Measurements from ENCODE around the gene USE1. TPM values are rescaled to one million over a fixed set of nuclear protein-coding genes. Genes with fewer than 3 reads are reported as not detected.
A peak's percentile ranks its signal among the peaks of the same experiment; 100 is the strongest.

The USE1 gene
- total and polyA plus RNA-seq, 9 of the 15 experiments (the other 6 are each of a cell fraction or from before 2014, with no cell fraction given) = 17.3 to 52.4 (median 34.0) TPM

DNA sequence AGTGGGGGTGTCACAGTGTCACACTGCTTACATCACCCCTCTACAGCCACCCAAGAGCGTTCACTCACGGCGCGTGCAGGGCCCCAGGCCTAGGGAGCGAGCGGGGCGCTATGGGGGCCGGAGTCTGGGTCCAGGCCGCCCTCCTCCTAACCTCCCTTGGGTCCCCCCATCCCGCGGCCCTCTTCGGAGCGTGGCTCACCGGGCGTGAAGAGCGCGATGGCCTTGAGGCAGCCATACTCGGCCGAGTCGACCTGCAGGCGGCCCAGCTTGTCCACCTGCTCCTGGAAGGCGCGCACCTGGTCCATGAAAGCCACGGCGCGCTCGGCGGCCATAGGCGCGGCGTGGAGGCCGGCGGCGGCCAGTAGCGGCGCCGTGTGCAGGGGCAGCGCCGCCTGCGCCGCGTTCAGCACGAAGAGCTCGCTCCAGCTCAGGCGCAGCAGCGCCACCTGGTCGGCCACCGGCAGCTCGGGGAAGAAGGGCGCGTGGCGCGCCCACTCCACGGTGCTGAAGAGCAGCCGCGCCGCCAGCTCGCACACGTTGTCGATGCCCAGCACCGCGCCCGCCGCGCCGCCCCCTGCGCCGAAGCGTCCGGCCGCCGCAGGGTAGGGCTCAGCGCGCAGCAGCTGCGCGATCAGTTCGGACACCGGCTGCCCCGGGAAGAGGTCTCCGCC, 20.3 kb downstream of the USE1 start:
- peak overlapping the region; percentile 98 for H3K4me2 ChIP-seq (ENCODE audit: insufficient read depth, low read length)
- in situ Hi-C loops (cut with MboI) = no loop called here
- no peak for TF ChIP-seq CAMTA2 (CRISPR knock-in tag; conservative IDR thresholded peaks at IDR 0.05)
- no peak; the same call in 1 of the 2 replicates for TF ChIP-seq BMI1 (IDR thresholded peaks at IDR 0.05; ENCODE audit: low read length)
- no peak for TF ChIP-seq U2AF2 (optimal IDR thresholded peaks at IDR 0.05; ENCODE audit: low read depth, low read length)
- no peak for TF ChIP-seq MBD2 (IDR thresholded peaks at IDR 0.05; ENCODE audit: borderline replicate concordance, low read depth)
- TF ChIP-seq, protein P1, sequence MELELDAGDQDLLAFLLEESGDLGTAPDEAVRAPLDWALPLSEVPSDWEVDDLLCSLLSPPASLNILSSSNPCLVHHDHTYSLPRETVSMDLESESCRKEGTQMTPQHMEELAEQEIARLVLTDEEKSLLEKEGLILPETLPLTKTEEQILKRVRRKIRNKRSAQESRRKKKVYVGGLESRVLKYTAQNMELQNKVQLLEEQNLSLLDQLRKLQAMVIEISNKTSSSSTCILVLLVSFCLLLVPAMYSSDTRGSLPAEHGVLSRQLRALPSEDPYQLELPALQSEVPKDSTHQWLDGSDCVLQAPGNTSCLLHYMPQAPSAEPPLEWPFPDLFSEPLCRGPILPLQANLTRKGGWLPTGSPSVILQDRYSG (tag; conservative IDR thresholded peaks at IDR 0.05; ENCODE audit: low read depth) = no peak
- no peak for TF ChIP-seq ZC3H8 (IDR thresholded peaks at IDR 0.05)
- TF ChIP-seq U2AF1 (optimal IDR thresholded peaks at IDR 0.05; ENCODE audit: low read depth, low read length) = peak; percentile 50
- no peak for TF ChIP-seq ZNF644 (tag; IDR thresholded peaks at IDR 0.05; ENCODE audit: low read depth)
- 0 out of 2 replicates have a peak, but pooled peaks have one; percentile 68 for TF ChIP-seq ERF (CRISPR knock-in tag; IDR thresholded peaks at IDR 0.05)
- no peak for TF ChIP-seq ZBTB8A (IDR thresholded peaks at IDR 0.05; ENCODE audit: partially characterized antibody)
- TF ChIP-seq SRSF3 (IDR thresholded peaks at IDR 0.05; ENCODE audit: insufficient read depth, low read length) = no peak
- TF ChIP-seq FOXP1 (CRISPR knock-in tag; IDR thresholded peaks at IDR 0.05) = peak; percentile 49; the same call in 1 of the 2 replicates
- TF ChIP-seq, protein P2, sequence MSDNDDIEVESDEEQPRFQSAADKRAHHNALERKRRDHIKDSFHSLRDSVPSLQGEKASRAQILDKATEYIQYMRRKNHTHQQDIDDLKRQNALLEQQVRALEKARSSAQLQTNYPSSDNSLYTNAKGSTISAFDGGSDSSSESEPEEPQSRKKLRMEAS (CRISPR knock-in tag; IDR thresholded peaks at IDR 0.05) = peak; percentile 93
- TF ChIP-seq DDX20 (tag; IDR thresholded peaks at IDR 0.05; ENCODE audit: low read depth) = no peak
- TF ChIP-seq THRAP3 (IDR thresholded peaks at IDR 0.05; ENCODE audit: borderline replicate concordance) = no peak
- no peak for TF ChIP-seq JUNB (CRISPR knock-in tag; conservative IDR thresholded peaks at IDR 0.05)
- TF ChIP-seq NFIC (IDR thresholded peaks at IDR 0.05) = peak; percentile 16; the same call in 1 of the 2 replicates
- no peak for TF ChIP-seq SMAD1 (IDR thresholded peaks at IDR 0.05; ENCODE audit: low read depth, low read length, partially characterized antibody)
- no peak for TF ChIP-seq GTF2E2 (tag; IDR thresholded peaks at IDR 0.05)
- TF ChIP-seq ZFP1 (CRISPR knock-in tag; IDR thresholded peaks at IDR 0.05) = no peak

More for the DNA sequence above, 20.3 kb downstream of the USE1 start:
- Histone ChIP-seq H3K9ac (ENCODE audit: insufficient read depth in 1 of 2, low read depth in 2 of 2, low read length in 2 of 2) (peak overlapping the region; percentile 82 to 92), H3K4me3 (peak overlapping the region; percentile 77), H4K20me1 (replicated peaks; ENCODE audit: control insufficient read depth, insufficient read depth, low read length) (peaks cover 10% of the 10 kb centered on the region; the same call in 1 of the 2 replicates), H2AFZ (ENCODE audit: low read depth, low read length) (peak overlapping the region; percentile 76), H3K9me3 (replicated peaks; ENCODE audit: control insufficient read depth, insufficient read depth, low read depth, low read length) (no peaks in the 10 kb centered on the region), H3K4me1 (replicated peaks in 1 of 2; ENCODE audit: control insufficient read depth in 2 of 2, insufficient read depth in 2 of 2, low read length in 2 of 2) (peaks cover 18 to 43% of the 10 kb centered on the region in 2 experiments), H3K27me3 (ENCODE audit: control insufficient read depth in 2 of 2, insufficient read depth in 2 of 2, low read length in 2 of 2) (no peaks in the 10 kb centered on the region), H3K27ac (ENCODE audit: extremely low read depth, low read depth, low read length) (peak overlapping the region; percentile 87), H3K9me1 (ENCODE audit: control insufficient read depth, insufficient read depth, low read length) (no peaks in the 10 kb centered on the region), H3K36me3 (ENCODE audit: control insufficient read depth, insufficient read depth, low read length) (peaks cover 70% of the 10 kb centered on the region; the same call in 2 of the 3 replicates), H3K79me2 (ENCODE audit: control insufficient read depth, insufficient read depth, low read length) (peaks cover 59% of the 10 kb centered on the region)
- POLR2A ChIA-PET = interaction anchor here (0.6 to 11.3 kb wide), 14 partner anchors 10 to 179 kb away, joined by 3 to 129 read pairs (median 4); partner anchors contain the start of genes NR2F6, OCEL1 and USE1
- DNase-seq (ENCODE audit: extremely low read depth in 1 of 4, low spot score in 3 of 4) (peak; percentile 41 to 87 (median 48)), ATAC-seq (peak; percentile 88), FAIRE-seq (no peak)
- under 1% methylated on average over 41 of the region's 80 CpGs for WGBS (ENCODE audit: insufficient coverage, low coverage, missing lambda C conversion rate)
- BruUV-seq (replicated peaks) = no TSS peak
- CTCF ChIA-PET (ENCODE audit: low intra/inter-chr PET ratio) = interaction anchor here (1.1 kb wide), 1 partner anchor 32 kb away, joined by 3 read pairs; no protein-coding TSS in a partner anchor
- intact Hi-C loops (cut with micrococcal nuclease) = loop anchor here (1.0 kb wide), 1 partner anchor 8 kb away; no protein-coding TSS in a partner anchor

Measured in K562 (cell line).